ENCODE data around the gene HDLBP.
"Not testable (repeated sequence)": the region's sequence is repeated elsewhere in the genome, so short reads cannot be mapped to it uniquely, and the experiment has no call there.

Gene HDLBP

GRCh38 chr2:241197246-241197645 lies 118.2 kb downstream of the HDLBP start:
- in situ Hi-C loops (cut with MboI; ENCODE audit: low sequenced_read_pairs), result not testable (repeated sequence)

DNA sequence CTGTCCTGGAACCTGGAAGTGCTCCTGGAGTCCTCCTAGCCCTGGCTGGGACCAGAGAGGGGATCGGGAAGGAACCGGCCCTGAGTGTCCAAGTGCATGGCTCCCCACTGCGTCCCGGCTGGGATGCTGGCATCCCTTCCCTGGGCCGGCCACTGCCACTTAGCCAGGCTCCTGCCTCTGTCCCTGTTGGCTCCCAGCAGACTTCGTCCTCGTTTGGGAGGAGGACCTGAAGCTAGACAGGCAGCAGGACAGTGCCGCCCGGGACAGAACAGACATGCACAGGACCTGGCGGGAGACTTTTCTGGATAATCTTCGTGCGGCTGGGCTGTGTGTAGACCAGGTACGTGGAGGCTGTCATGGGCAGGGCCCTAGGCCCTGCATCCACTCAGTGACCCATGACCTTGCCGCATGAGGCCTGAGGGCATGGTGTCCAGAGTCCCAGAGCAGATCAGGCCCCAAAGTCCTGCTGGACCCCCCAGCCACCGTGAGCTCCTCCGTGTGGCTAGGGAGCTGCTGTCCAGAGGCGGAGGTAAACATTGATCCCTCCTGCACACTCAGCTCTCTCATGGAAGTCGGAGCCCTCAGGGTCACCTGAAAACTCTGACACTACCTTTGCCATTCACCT lies 119.9 kb downstream of the HDLBP start:
- in situ Hi-C loops (cut with MboI; ENCODE audit: low sequenced_read_pairs), result no loop called here

DNA sequence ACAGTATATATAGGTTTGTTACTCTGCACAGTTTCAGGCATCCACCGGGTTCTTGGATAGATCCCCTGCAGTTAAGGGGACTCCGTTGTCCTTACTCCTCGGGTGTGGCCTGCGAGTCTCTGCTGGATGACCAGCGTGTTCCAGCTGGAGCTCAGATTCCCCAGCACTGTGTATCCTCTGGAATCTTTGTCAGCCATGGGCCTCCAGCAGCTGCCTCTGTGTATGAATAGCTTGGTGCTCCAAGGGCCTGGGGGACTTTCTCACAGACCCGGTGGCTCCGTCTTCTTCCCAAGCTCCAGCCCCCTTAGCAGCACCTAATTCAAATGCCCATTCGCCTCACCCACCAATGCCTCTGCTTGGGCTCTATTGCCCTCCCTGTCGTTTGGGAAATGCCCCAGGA lies 120.7 kb downstream of the HDLBP start:
- in situ Hi-C loops (cut with MboI; ENCODE audit: low sequenced_read_pairs), result no loop called here

DNA sequence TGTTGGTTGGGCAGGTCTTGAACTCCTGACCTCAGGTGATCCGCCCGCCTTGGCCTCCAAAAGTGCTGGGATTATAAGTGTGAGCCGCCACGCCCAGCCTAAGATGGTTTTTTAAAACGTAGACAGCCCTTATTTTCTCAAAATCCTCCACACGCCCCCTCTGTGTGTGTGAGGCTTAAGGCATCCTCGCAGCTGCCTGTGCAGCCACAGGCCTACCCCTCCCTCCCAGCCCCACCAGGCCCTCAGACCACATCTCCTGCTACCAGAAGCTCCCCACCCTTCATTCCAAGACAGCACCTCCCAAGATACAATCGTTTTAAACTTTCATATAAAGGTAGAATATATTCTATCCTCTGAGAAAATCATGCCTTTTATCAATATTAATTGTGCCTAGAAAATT lies 122.2 kb downstream of the HDLBP start:
- in situ Hi-C loops (cut with MboI; ENCODE audit: low sequenced_read_pairs), result no loop called here

GRCh38 chr2:241191081-241191480 lies 124.4 kb downstream of the HDLBP start:
- in situ Hi-C loops (cut with MboI; ENCODE audit: low sequenced_read_pairs), result no loop called here

DNA sequence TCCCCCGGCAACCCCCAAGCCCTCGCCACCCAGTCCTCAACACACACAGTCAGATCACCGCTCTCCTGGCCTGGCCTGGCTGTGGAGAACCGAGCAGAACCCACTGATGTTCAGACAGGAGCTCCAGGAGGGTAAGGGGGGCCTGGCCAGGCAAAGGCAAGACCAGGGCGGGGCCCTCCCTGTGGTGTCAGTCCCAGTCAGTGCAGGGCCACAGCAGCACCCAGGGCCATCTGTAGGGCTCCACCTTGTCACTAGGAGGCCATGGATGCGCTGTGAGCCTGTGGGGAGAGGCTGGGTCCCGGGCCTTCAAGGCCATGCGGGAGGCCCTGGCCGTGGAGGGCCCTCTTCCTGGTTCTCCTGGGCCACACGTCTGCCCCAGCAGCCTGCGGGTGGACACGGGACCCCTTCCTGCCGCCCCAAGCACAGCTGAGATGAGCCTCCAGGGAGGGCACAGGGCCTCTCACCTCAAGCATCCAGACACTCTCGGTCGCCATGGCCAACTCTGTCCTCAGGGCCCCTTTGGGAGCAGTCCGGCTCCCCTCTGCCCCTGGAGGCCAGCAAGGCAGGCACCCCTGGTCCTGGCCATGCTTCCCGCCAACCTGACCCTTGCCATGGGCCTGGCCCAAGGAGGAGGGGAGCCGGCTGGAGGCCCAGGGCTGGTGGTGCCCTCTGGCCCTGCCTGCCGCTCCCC lies 125.0 kb downstream of the HDLBP start:
- in situ Hi-C loops (cut with MboI; ENCODE audit: low sequenced_read_pairs), result no loop called here

- in situ Hi-C loops (cut with MboI; ENCODE audit: low sequenced_read_pairs), result no loop called here
These were observed 125.6 kb downstream of the HDLBP start for GRCh38 chr2:241189856-241190201.

GRCh38 chr2:241189093-241189855 lies 126.2 kb downstream of the HDLBP start:
- in situ Hi-C loops (cut with MboI; ENCODE audit: low sequenced_read_pairs), result no loop called here

- in situ Hi-C loops (cut with MboI; ENCODE audit: low sequenced_read_pairs), result no loop called here
These were observed 126.9 kb downstream of the HDLBP start, which contains the start of gene ANO7 for GRCh38 chr2:241188361-241189092. TSS of gene ANO7 (plus strand) at chr2:241188677. CDS start at chr2:241190064, 1,387 bp downstream.

- in situ Hi-C loops (cut with MboI; ENCODE audit: low sequenced_read_pairs), result no loop called here
These were observed 127.6 kb downstream of the HDLBP start for GRCh38 chr2:241187918-241188234.

- in situ Hi-C loops (cut with MboI; ENCODE audit: low sequenced_read_pairs), result no loop called here
These were observed 128.2 kb downstream of the HDLBP start for GRCh38 chr2:241187101-241187917.

- in situ Hi-C loops (cut with MboI; ENCODE audit: low sequenced_read_pairs), result no loop called here
These were observed 129.5 kb downstream of the HDLBP start for GRCh38 chr2:241185961-241186360.

DNA sequence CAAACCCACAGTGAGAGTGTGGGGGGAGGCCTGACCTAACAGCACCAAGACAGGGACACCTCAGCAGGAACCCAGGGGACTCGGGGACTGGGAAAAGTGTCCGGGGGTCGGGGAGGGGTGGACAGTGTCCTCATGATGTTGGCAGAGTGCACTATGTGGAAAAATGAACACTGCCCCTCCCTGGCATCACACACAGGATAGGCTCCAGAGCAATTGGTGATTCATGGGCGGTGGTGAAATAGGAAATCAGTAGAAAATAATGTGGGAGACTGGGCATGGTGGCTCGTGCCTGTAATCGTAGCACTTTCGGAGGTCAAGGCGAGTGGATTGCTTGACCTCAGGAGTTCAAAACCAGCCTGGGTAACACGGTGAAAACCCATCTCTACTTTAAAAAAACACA lies 130.6 kb downstream of the HDLBP start:
- in situ Hi-C loops (cut with MboI; ENCODE audit: low sequenced_read_pairs), result no loop called here

- in situ Hi-C loops (cut with MboI; ENCODE audit: low sequenced_read_pairs), result no loop called here
These were observed 132.3 kb downstream of the HDLBP start for GRCh38 chr2:241183221-241183620.

- in situ Hi-C loops (cut with MboI; ENCODE audit: low sequenced_read_pairs), result no loop called here
These were observed 132.8 kb downstream of the HDLBP start for GRCh38 chr2:241182531-241183133.

DNA sequence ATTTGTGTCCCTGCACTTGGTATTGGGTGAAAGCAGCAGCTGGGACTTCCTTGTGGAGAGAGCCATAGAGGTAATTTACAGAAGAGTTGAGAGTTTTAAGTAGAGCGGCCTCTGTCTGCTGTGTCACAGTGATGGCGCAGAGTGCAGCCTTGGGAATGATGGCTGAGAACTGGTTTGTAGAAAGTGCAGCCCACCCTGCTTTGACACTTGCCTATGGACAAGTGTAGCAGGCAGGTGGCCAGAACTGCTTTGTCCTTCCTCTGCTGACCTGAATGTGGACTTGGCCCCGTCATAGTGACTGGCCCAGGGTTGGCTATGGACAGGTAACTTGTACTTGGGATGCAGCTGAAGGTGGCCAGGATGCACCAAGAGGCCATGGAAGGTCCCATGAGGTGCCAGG lies 133.3 kb downstream of the HDLBP start:
- in situ Hi-C loops (cut with MboI; ENCODE audit: low sequenced_read_pairs), result no loop called here

- in situ Hi-C loops (cut with MboI; ENCODE audit: low sequenced_read_pairs), result no loop called here
These were observed 135.0 kb downstream of the HDLBP start for GRCh38 chr2:241180495-241180894.

DNA sequence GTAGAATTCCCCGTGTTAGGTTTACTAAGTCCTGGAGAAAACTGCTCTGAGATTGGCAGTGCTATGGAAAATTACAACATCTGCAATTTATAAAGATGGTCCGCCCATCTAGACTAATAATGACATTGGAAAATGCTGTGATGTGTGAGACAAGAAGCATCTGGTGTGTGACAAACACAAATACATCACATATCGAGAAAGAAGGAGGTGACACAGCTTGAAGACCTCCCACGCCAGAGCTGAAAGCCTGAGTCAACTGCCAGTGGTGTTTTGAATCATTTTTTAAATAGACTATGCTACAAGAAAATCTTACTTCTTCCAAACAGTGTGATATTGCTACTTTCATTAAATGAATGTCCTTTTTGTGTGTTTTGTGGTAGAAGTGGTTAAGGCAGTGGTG lies 135.6 kb downstream of the HDLBP start:
- in situ Hi-C loops (cut with MboI; ENCODE audit: low sequenced_read_pairs), result no loop called here

DNA sequence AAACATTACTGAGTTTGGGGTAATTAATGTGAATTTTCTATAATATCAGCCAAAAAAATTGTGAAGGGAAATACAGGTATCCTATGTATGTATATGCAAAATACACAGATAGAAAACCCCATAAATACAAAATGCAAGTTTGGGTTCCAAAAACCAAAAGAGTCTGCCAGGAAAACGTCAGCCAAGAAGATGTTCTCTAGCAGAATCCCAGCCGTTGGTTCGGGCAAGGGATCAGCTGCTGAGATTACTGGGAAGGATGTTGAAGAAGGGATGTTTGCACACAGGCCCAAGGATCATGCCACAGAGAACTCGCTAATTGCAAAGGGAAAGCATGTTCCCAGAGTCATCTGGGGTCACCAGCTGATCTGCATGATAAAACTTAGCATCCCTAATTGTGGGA lies 136.5 kb downstream of the HDLBP start:
- in situ Hi-C loops (cut with MboI; ENCODE audit: low sequenced_read_pairs), result no loop called here

Data from HL-60/S4 (cell line).